NB4 (cell line): ENCODE measurements around the gene SLC38A2.

Experiments
- MYC ChIP-seq: IDR thresholded peaks from 2 replicates; pipeline ENCODE4 v1.6.1; 2011; ENCODE audit warnings: low read depth, low read length
- POLR2A ChIP-seq: IDR thresholded peaks from 2 replicates; pipeline ENCODE4 v1.6.1; 2011; ENCODE audit warnings: mild to moderate bottlenecking; ENCODE audit not compliant: insufficient read length; ENCODE audit errors: extremely low read depth
- TF ChIP-seq, protein P1 (sequence below): IDR thresholded peaks from one replicate; pipeline ENCODE4 v1.5.1; 2012; ENCODE audit warnings: low read depth, low read length

DNA sequence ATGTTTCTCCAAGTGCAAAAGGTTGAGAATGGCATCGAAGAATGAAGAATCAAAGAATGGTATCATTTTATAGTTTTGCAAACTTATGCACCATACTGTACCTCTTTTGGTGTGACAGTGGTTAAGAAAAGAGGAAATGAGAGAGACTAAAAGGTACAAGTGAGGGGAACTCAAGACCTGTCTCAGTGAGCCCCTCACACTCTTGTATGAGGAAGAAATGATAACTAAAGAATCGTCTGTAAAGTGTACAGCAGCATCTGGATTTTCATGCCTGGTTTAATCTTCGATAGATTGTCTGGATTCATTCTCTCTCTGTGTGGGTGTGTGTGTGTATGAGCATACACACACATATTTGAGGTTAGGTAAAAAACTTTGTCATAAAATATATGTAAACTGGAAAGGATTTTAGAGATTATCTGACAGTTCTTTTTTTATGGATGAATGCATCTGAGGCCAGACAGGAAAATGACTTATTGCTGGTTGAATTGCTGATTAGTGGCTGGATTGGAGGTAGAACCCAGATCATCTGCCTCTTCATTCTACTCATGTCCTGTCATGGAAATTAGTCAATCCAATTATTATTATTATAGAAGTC, 16.0 kb upstream of the SLC38A2 start:
- TF ChIP-seq, protein P1, sequence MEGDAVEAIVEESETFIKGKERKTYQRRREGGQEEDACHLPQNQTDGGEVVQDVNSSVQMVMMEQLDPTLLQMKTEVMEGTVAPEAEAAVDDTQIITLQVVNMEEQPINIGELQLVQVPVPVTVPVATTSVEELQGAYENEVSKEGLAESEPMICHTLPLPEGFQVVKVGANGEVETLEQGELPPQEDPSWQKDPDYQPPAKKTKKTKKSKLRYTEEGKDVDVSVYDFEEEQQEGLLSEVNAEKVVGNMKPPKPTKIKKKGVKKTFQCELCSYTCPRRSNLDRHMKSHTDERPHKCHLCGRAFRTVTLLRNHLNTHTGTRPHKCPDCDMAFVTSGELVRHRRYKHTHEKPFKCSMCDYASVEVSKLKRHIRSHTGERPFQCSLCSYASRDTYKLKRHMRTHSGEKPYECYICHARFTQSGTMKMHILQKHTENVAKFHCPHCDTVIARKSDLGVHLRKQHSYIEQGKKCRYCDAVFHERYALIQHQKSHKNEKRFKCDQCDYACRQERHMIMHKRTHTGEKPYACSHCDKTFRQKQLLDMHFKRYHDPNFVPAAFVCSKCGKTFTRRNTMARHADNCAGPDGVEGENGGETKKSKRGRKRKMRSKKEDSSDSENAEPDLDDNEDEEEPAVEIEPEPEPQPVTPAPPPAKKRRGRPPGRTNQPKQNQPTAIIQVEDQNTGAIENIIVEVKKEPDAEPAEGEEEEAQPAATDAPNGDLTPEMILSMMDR, result no peak
- TF ChIP-seq MYC, result no peak
- TF ChIP-seq POLR2A, result no peak
